Left ventricle myocardium inferior (tissue), 1 donor: ENCODE measurements around the gene CUBN. TPM values are rescaled to one million over a fixed set of nuclear protein-coding genes. Genes with fewer than 3 reads are reported as not detected.
A peak's percentile ranks its signal among the peaks of the same experiment; 100 is the strongest.

Experiments used
- DNase-seq: peaks from one replicate; pipeline ENCODE4 v3.0.0-alpha.2; 2020
- H3K27ac ChIP-seq: fragments of 200-600 bp; replicated peaks from 2 replicates; pipeline ENCODE4 v1.8.0; 2021
- H3K27me3 ChIP-seq: fragments of 200-600 bp; 2 replicates; pipeline ENCODE4 v1.8.0; 2021; ENCODE audit warnings: low read depth
- H3K36me3 ChIP-seq: fragments of 200-600 bp; 2 replicates; pipeline ENCODE4 v1.8.0; 2021
- H3K4me1 ChIP-seq: fragments of 200-600 bp; 2 replicates; pipeline ENCODE4 v1.8.0; 2021
- H3K4me3 ChIP-seq: fragments of 200-600 bp; 2 replicates; pipeline ENCODE4 v1.8.0; 2021; ENCODE audit warnings: mild to moderate bottlenecking, moderate library complexity
- H3K9me3 ChIP-seq: fragments of 200-600 bp; replicated peaks from 2 replicates; pipeline ENCODE4 v1.8.0; 2021
- CTCF ChIP-seq: fragments of 200-600 bp; IDR thresholded peaks from 2 replicates; pipeline ENCODE4 v1.8.0; 2021; ENCODE audit warnings: antibody characterized with exemption, mild to moderate bottlenecking, borderline replicate concordance
- intact Hi-C: fragments of 100-400 bp; cut with micrococcal nuclease; formaldehyde crosslinking; loops from one replicate; pipeline ENCODE4 v1.11.0; 2022
- total RNA-seq: library from RNA; stranded (reverse); fragmentation: NEBNext Ultra II Directional; extraction: Animal tissue kit (Norgen Biotek cat#: 25700); gene quantifications from one replicate; pipeline ENCODE4 v1.2.1, GENCODE V29; 2021
- donor health status: DM: no; HTN: yes; CAD: no; lungs with severe emphysema.

The CUBN gene
- total RNA-seq, 1 donor from 2014 or later, result 0.44 TPM

DNA sequence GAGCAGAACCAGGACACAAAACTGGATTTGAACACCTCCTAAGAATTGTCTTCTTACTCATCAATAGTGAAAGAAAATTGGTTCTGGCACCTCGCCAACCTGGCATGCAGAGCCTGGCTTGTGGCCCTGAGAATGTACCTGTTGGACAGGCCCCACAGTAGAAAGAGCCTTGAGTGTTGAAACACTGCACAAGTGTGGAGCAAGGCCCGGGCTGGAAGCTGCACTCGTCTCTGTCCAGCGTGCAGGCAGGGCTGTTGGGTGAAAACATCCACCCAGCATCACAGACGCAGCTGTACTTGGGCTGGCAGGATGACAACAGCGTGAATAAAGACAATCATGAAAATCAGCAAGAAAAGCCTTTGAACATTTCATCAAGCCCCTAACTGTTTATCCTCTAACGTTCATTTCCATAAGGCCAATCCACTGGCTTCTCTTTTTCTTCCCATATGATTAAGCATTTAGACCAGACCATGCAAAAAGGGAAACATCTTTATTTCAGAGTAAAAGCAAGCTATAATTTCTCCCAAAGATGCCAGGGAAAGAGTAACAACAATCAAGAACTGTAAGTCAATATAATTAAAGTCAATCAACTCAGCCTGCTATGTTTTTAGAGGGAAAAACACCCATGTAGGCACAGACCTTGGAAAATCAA, 15.6 kb downstream of the CUBN start:
- no peak overlapping the region for H3K4me3 ChIP-seq
- no peak overlapping the region for H3K27ac ChIP-seq
- H3K9me3 ChIP-seq, result no peaks in the 10 kb centered on the region

GRCh38 chr10:17113346-17113745, 16.3 kb downstream of the CUBN start:
- no peak overlapping the region for H3K4me3 ChIP-seq
- H3K27me3 ChIP-seq, result no peaks in the 10 kb centered on the region
- no peak overlapping the region for H3K27ac ChIP-seq
- no peaks in the 10 kb centered on the region for H3K4me1 ChIP-seq
- no peak for DNase-seq
- intact Hi-C loops, result no loop called here
- no peaks in the 10 kb centered on the region for H3K36me3 ChIP-seq
- no peak for TF ChIP-seq CTCF
- H3K9me3 ChIP-seq, result no peaks in the 10 kb centered on the region

More for the DNA sequence above, 15.6 kb downstream of the CUBN start:
- H3K4me1 ChIP-seq, result no peaks in the 10 kb centered on the region
- DNase-seq, result peak; percentile 19
- no peaks in the 10 kb centered on the region for H3K36me3 ChIP-seq
- no peak for TF ChIP-seq CTCF
- intact Hi-C loops, result no loop called here
- no peaks in the 10 kb centered on the region for H3K27me3 ChIP-seq

- H3K36me3 ChIP-seq, result no peaks in the 10 kb centered on the region
- no peak for DNase-seq
- H3K4me3 ChIP-seq, result no peak overlapping the region
- H3K27ac ChIP-seq, result no peak overlapping the region
- H3K9me3 ChIP-seq, result no peaks in the 10 kb centered on the region
- no peak for TF ChIP-seq CTCF
- H3K4me1 ChIP-seq, result no peaks in the 10 kb centered on the region
- H3K27me3 ChIP-seq, result no peaks in the 10 kb centered on the region
- intact Hi-C loops, result no loop called here
Observed at GRCh38 chr10:17112566-17112965, 17.0 kb downstream of the CUBN start.

- no peak for DNase-seq
- Histone ChIP-seq H3K4me3 (no peak overlapping the region), H3K36me3 (no peaks in the 10 kb centered on the region), H3K9me3 (no peaks in the 10 kb centered on the region), H3K27ac (no peak overlapping the region), H3K4me1 (no peaks in the 10 kb centered on the region), H3K27me3 (no peaks in the 10 kb centered on the region)
- no peak for TF ChIP-seq CTCF
- intact Hi-C loops, result no loop called here
Observed at GRCh38 chr10:17109475-17110207, 20.0 kb downstream of the CUBN start.

DNA sequence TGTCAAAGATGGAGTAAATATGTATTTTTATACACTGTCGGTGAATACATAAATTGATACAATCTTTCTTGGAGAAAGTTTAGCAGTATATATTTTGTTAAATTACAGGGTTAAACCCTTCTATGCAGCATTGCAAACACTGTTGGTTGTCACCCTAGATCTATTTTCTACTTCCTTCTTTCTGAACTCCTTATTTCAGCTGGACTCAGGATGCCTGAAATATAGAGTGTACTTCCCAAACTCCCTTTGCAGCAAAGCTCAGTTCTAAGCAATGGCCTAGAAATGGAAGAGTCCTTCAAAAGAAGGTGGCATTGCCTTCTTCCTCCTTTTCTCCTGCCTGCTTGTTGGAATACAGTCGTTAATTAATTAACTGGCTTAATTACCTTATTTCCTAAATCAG, 20.6 kb downstream of the CUBN start:
- H3K27ac ChIP-seq, result no peak overlapping the region
- H3K4me1 ChIP-seq, result no peaks in the 10 kb centered on the region
- no peaks in the 10 kb centered on the region for H3K27me3 ChIP-seq
- intact Hi-C loops, result no loop called here
- no peaks in the 10 kb centered on the region for H3K9me3 ChIP-seq
- DNase-seq, result no peak
- TF ChIP-seq CTCF, result no peak
- H3K36me3 ChIP-seq, result no peaks in the 10 kb centered on the region
- H3K4me3 ChIP-seq, result no peak overlapping the region
